ENCODE results near the gene OVOL1. TPM values are rescaled to one million over a fixed set of nuclear protein-coding genes. Genes with fewer than 3 reads are reported as not detected.

OVOL1 gene
- total and polyA plus RNA-seq, 11 donors = not detected

- WGBS, 4 donors = 3 to 7% (median 5%) methylated on average over 40 to 76 of the region's 76 CpGs
- intact Hi-C loops (cut with DNase I) = loop anchor here (1.0 to 10.0 kb wide), 10 partner anchors 32 to 209 kb away; partner anchors contain the start of genes KAT5 (in 1 of the 10), MAP3K11 (in 1 of the 10) and PCNX3 (in 1 of the 10)
- Histone ChIP-seq H3K9me3 (no peaks in the 10 kb centered on the region), H3K36me3 (peaks cover 0 to 32% (median 23%) of the 10 kb centered on the region in 9 donors), H3K27ac (peak overlapping the region in 11 of 12 donors; percentile 52 to 86 (median 73)), H3K4me3 (peak overlapping the region; percentile 67 to 98 (median 87)), H3K27me3 (peaks cover 0 to 7% (median 4%) of the 10 kb centered on the region in 9 donors), H3K4me1 (peaks cover 0 to 53% (median 12%) of the 10 kb centered on the region in 12 donors)
- ATAC-seq (peak; percentile 47 to 92 (median 86)), DNase-seq (peak; percentile 72 to 92 (median 80))
- TF ChIP-seq POLR2A (IDR thresholded peaks at IDR 0.05) (no peak), CTCF (IDR thresholded peaks at IDR 0.05) (peak; percentile 80 to 97 (median 93))
These were observed 6.7 kb upstream of the OVOL1 start for GRCh38 chr11:65779919-65780769.

GRCh38 chr11:65780770-65781151 is 6.1 kb upstream of the OVOL1 start, which contains the start of gene AP5B1:
Gene AP5B1 (minus strand): TSS chr11:65780976. CDS start chr11:65780591, 385 bp downstream.
- intact Hi-C loops (cut with DNase I) = loop anchor here in 8 of 10 donors (1.0 to 5.0 kb wide), 6 partner anchors 36 to 208 kb away; no protein-coding TSS in a partner anchor
- peak within 1 kb of the TSS in 11 of 12 donors; percentile 52 to 86 (median 73) for H3K27ac ChIP-seq

GRCh38 chr11:65781152-65781961 is 5.5 kb upstream of the OVOL1 start:
- intact Hi-C loops (cut with DNase I) = loop anchor here in 6 of 10 donors (2.0 to 5.0 kb wide), 5 partner anchors 35 to 207 kb away; no protein-coding TSS in a partner anchor
- Histone ChIP-seq H3K4me3 (peak overlapping the region; percentile 67 to 98 (median 87)), H3K4me1 (peaks cover under 1 to 45% (median 15%) of the 10 kb centered on the region in 12 donors), H3K36me3 (peaks cover 0 to 30% (median 23%) of the 10 kb centered on the region in 9 donors), H3K9me3 (no peaks in the 10 kb centered on the region), H3K27me3 (peaks cover 7 to 19% (median 15%) of the 10 kb centered on the region in 9 donors), H3K27ac (peak overlapping the region in 6 of 12 donors; percentile 16 to 86 (median 72))
- no peak for TF ChIP-seq POLR2A (IDR thresholded peaks at IDR 0.05)
- TF ChIP-seq CTCF (IDR thresholded peaks at IDR 0.05) = peak in 9 of 12 donors; percentile 2 to 48 (median 24)
- DNase-seq (peak in 1 of 5 donors; percentile 34), ATAC-seq (peak in 2 of 4 donors; percentile 10 to 30)
- 14 to 43% (median 24%) methylated on average over 28 to 83 of the region's 83 CpGs for WGBS, 4 donors

More at GRCh38 chr11:65780770-65781151, 6.1 kb upstream of the OVOL1 start, which contains the start of gene AP5B1:
- no peaks in the 10 kb centered on the region for H3K9me3 ChIP-seq
- peaks cover 0 to 47% (median 12%) of the 10 kb centered on the region in 12 donors for H3K4me1 ChIP-seq
- peak within 1 kb of the TSS; percentile 67 to 98 (median 87) for H3K4me3 ChIP-seq
- peaks cover under 1 to 13% (median 9%) of the 10 kb centered on the region in 9 donors for H3K27me3 ChIP-seq
- peaks cover 0 to 32% (median 23%) of the 10 kb centered on the region in 9 donors for H3K36me3 ChIP-seq
- TF ChIP-seq POLR2A (IDR thresholded peaks at IDR 0.05) (peak in 1 of 2 donors; percentile 31), CTCF (IDR thresholded peaks at IDR 0.05) (no peak)
- ATAC-seq (peak in 3 of 4 donors; percentile 41 to 81 (median 69)), DNase-seq (peak; percentile 53 to 82 (median 66))
- WGBS, 4 donors = 0 to 1% (median 1%) methylated on average over 25 to 59 of the region's 59 CpGs; no CpG with 5 or more reads in 1 of the 4 donors

All from heart left ventricle (tissue), 16 donors.